NCI-H1436 (cell line): ENCODE data around the gene EFNA5.

ENCODE experiments used
- DNase-seq: peaks from one replicate; lab custom pipeline; 2025; lab: John Stamatoyannopoulos, UW

Gene EFNA5

GRCh38 chr5:107395632-107396350, 274.9 kb downstream of the EFNA5 start:
- no peak for DNase-seq

DNA sequence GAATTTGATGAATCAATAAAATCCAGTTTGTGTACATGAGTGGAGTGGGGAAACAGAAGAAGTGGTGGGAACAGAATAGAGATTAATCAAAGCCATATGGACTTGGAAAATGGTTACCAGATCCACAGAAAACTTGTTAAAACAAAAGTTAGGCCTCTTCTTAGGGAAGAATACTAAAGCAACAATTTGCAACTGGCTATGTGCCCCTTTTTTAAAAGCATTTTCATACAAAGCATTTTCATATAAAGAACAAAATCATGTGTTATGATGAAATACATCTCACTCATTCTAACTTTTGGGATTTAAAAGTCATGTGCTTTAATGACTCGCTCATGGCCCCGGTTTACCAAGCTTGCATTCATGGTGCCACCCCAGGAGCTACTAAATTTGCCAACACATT, 276.9 kb downstream of the EFNA5 start:
- no peak for DNase-seq

DNA sequence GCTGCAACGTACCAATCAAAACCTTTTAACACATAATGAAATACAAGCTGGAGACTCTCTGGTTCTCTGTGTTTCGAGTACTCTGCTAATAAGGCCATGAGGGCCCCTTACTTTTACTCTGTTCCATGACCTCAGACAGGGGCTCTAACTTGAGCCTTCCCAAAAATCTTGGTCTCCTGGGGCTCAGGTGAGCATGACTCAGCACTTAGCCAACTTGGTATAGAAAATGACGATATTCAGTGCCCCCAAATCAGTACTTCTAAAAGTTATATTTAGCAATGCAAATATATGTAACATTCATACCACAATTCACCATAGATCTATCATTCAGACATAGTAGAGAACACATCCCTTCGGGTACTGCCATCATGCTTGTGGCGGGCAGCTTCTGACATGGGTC, 278.9 kb downstream of the EFNA5 start:
- no peak for DNase-seq

DNA sequence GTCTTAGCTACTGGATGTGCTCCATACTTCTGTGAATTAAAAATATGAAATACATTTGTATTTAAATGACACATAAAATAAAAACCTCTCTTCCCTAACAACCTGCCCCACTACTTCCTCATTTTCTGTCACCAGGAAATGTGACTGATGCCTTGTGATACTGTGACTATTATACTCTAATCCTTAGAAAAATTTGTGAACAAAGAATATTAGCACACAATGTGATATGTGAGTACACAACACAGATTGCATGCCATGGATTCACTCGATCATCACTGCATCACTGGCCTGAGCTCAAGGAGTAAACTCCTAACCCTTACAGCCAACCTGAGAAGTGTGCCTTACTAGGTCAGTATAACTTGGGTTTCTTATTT, 281.0 kb downstream of the EFNA5 start:
- DNase-seq, result no peak

GRCh38 chr5:107389130-107389774, 281.5 kb downstream of the EFNA5 start:
- DNase-seq, result peak; percentile 25

DNA sequence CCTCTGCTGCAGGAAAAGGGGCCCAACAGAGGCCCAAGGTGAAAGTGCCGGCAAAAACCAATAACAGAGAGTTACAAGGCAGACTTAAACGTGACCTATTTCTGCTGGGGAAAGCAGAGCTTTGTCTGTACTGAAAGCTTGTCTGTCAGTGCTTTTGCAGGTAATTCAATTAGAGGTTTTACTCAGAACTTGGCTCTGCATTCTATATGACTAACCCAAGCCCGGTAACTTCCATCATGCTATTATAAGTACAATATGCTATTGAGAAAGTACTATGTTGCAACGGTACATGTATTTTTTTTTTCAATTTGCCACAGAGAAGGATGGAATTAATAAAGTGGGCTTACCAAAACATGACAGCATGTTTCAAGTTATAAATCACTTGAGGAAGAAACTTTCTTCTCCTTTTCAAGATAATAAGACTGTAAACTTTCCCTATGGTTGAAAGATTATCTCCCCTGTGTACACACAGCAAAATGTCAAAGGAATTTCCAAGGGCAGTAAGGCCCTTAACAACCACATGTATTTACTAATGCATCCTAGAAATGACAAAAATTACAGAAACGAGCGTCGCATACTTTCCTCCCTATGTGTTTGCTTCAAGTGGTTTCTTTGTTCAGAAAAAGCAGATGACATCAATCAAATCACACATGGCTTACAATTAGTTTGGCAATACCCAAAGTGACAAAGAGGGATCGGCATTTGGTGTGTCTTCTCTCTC, 282.4 kb downstream of the EFNA5 start:
- DNase-seq, result no peak

DNA sequence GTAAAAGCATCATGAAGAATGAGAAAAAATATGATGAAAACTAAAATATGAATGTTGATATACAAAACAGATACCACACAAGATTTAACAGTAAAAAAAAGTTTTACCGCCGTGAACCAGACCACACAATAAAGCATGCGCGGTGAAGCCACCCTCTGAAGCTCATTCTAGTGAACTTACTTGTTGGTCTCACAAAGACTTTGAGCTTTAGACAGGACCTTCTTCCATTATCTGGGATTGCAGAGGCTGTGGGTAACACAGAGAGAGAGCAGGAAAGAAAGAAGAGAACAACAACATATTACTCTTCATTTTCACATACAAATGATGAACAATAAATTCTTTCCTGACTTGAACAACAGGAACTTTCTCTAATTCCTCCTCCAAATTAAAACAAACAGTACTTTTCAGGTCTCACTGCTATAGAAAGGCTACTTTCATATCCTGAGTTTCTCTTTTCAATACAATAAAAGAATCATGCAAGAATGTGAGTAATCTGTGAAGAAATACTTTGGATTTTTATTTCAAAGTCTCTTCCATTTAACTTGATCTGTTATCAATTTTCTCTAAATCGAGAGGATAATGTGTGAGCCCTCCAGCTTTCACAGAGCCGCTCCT, 283.1 kb downstream of the EFNA5 start:
- DNase-seq, result no peak

DNA sequence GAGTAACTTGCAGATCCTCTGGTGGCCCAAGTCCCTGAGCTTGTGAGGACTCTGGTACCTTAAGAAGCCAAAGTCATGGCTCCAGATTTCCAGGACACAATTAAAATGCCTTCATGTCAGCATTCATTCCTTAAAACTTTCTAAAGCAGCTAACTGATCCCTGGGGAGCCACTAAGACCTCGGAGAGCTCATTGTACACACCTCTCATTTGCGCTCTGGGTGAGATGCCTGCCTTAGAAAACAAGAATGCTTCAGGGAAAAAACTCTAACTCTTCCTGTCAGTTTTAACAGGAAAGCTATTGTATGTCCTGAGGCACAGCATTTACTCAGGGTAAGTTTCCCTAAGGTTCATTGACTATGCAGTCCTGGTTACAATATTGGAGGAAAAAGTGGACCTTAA, 285.0 kb downstream of the EFNA5 start:
- no peak for DNase-seq

DNA sequence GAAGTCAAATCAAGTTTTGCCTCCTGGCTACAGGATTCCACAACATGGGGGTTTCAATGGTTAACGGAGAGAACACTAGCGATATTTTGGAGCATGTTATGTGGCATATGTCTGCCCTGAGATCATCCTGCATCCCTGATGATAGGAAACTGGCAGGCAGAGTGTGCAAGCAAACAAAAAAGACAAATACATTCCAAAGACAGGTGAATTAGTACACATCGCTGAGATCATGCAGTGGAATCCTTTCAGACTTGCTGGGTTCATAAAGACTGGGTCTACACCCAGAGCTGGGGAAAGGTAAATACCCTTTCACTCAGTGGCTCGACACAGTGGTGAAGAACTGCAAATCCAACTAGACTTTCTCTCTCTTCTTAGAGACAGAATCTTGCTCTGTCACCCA, 286.5 kb downstream of the EFNA5 start:
- DNase-seq, result no peak

DNA sequence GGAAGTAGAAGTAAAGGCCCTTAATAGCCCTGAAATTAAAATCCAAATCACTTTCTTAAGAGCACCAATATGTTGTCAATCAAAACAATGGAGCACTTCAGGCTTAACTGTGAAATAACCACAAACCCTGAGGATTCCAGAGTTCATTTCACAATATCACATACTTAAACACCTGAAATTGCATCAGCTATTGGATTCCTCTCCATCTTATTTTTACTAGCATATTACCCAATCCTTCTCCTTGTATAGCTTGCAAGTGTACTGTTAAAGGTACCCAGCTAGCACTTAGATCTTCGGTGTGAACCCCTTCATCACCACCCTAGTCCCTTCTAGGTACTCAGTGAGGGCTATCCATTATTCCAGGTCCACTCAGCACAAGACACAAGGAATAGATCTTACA, 287.3 kb downstream of the EFNA5 start:
- DNase-seq, result no peak

- DNase-seq, result no peak
Measured at GRCh38 chr5:107381189-107381856, 289.4 kb downstream of the EFNA5 start.

DNA sequence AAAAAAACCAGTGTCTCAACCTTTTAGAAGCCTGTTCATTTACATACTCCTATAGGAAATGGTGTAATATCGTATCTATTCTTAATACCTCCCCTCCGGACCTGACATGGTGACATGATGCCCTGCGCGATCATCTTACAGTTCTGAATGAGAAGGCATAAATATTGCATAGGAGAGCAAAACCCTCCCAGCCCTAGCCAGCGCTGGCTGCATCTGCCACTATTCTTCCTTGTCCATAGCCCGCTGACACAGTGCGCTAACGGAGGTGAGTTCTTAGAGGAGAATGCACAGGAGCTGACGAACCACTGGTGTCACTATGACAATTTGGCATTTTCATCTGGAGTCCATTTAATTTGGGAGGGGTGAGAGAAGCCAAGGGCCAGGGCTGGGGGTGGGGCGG, 290.1 kb downstream of the EFNA5 start:
- DNase-seq, result no peak

GRCh38 chr5:107378218-107378899, 292.4 kb downstream of the EFNA5 start:
- DNase-seq, result no peak

DNA sequence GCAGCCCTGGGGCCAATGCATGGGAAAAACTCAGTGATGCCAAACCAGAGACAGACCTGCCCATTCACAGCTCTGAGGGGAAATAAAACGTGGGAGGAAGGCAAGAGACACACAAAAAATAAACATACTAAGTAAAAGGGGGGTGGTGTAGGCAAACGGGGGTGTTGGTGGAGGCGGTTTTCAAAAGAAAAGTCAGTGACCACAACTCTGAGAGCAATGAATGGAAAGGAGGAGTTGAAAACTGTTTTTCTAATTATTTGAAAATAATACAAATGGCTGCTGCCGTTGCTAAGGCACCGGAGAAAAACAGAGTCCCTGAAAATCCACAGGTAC, 293.5 kb downstream of the EFNA5 start:
- DNase-seq, result no peak

DNA sequence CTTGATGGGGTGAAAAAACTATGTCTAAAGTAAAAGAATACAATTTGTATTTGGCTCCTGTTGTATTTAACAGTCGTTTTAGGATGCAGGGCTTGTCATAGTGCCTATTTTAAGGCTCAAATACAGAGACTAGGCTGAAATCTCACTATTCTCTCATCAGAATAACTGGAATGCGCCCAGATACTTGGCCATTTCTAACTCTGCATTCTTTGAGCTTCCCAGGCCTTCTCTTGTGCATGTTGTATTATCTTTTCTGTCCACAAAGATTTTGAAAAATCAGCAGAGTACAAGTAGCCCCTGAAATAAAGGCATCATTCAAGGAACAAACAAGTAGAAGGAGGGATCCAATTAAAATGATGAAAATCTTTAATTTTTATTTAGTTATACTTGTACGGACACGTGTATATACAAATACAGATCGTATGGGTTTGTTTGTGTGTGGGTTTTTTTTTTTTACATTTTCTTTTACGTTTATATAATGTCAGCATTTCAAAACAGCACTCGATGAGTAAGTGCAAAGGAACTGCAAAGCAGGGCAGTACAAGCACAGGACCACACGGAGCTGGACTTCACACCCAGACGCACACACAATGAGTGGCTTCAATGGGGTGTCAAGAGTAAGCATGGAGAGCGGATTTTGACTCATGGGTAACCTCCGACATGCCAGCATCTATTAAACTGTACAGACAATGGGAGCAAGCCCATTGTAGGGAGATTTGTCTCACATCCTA, 294.0 kb downstream of the EFNA5 start:
- no peak for DNase-seq

DNA sequence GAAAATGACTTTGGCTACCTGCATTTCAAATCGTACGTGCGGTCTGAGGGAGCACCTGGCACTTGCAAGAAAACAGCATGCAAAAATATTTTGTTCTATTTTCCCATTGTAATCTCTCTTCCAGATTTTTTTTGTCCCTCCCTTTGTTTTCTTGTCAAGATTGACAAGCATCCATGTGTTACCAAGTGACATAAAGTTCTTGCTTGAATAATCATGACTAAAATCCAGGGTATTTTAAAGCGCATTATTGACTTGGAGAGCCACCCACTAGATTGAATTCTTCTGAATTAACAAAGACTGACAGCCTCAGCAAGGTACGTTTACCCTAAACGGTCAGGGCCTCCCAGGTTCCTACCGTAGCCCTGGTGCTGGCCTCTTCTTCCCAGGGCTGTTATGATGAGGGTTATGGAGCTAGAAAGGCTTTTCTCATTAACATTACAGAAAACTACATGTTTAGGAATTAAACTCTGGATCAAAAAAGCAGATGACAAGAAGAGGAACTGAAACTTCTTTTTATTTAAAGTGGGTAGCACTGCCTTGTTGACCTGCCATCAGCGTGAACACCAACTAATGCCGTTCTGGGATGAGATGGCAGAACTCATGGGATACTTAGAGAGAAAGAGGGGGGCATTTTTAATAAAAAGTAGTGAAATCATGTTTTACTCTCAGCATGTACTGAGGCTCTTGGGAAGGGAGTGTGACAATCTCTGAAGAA, 297.0 kb downstream of the EFNA5 start:
- DNase-seq, result no peak

- no peak for DNase-seq
Measured at GRCh38 chr5:107372723-107373450, 297.9 kb downstream of the EFNA5 start.

- no peak for DNase-seq
Measured at GRCh38 chr5:107370396-107370968, 300.3 kb downstream of the EFNA5 start.

DNA sequence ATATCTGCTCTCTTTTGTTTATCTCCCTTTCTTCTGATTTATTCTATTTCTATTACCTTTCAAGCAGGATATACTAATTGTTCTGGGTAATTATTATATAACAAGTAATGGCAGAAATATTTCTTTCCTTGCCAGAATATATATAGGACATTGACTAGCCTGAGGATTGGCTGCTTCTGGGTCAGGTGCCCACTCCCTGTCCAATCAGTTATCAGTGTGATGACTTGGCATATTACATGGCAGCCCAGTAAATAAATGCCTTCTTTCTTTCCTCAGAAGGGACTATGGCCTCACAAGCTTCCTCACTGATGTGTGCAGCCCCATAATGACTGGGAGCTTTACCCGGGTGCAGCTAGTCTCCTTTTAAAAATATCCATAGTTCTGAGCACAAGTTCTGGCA, 301.1 kb downstream of the EFNA5 start:
- DNase-seq, result no peak

DNA sequence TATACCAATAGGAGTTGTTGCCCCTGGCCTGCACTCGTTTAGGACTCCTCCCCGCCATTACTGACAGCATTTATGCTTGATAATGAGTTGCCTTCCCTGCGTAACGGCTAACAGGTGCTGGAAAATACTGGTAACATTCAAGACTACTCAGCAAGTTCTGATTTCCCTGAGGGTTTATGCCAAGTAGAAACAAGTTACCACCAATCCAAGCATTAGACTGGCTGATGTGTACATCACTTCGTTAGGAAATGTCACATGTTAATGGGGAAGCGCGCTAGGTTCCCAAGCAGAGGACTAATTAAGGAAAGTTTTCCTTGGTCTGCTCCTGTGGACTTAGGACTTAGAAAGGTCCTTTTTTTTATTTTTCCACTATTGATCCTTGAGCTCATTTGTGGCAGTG, 302.1 kb downstream of the EFNA5 start:
- DNase-seq, result no peak
